ENCODE data around the gene POLR1E.

DNA sequence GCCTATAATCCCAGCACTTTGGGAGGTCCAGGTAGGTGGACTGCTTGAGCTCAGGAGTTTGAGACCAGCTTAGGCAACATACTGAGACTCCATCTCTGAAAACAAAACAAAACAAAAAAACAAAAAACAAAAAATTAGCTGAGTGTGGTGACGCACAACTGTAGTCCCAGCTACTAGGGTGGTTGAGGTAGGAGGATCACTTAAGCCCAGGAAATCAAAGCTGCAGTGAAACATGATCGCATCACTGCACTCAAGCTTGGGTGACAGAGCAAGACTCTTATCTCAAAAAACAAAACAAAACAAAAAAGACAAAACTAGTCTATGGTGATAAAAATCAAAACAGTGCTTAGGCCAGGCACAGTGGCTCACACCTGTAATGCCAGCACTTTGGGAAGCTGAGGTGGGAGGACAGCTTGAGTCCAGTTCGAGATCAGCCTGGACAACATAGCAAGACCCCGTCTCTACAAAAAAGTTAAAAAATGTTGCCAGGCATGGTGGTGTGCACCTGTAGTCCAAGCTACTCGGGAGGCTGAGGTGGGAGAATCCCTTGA lies 61.7 kb downstream of the POLR1E start:
- TF ChIP-seq TAF1 (conservative IDR thresholded peaks at IDR 0.05) (no peak), RAD21 (IDR thresholded peaks at IDR 0.05) (no peak)
